Loucy (cell line): ENCODE results near the gene RTN3.

Experiments
- H2AFZ ChIP-seq: fragments of 200-600 bp; sonication (generic); 2 replicates; pipeline ENCODE4 v1.6.0; 2016; ENCODE audit warnings: antibody characterized with exemption, mild to moderate bottlenecking, low read length, moderate library complexity
- H3F3A ChIP-seq: fragments of 200-600 bp; 2 replicates; pipeline ENCODE4 v1.6.0; 2016; ENCODE audit warnings: antibody characterized with exemption, low read depth, mild to moderate bottlenecking
- H3K27me3 ChIP-seq: fragments of 200-600 bp; sonication (generic); 2 replicates; pipeline ENCODE4 v1.6.1; 2014; ENCODE audit warnings: low read length, mild to moderate bottlenecking; ENCODE audit not compliant: insufficient read depth, poor library complexity, severe bottlenecking
- H3K36me3 ChIP-seq: fragments of 200-600 bp; sonication (generic); 2 replicates; pipeline ENCODE4 v1.6.1; 2016; ENCODE audit warnings: low read length; ENCODE audit not compliant: insufficient read depth
- H3K4me1 ChIP-seq: fragments of 200-600 bp; sonication (generic); 2 replicates; pipeline ENCODE4 v1.5.1; 2014; ENCODE audit warnings: low read length, mild to moderate bottlenecking; ENCODE audit not compliant: insufficient read depth, poor library complexity, severe bottlenecking
- H3K4me2 ChIP-seq: fragments of 200-600 bp; sonication (generic); 2 replicates; pipeline ENCODE4 v1.6.0; 2014; ENCODE audit warnings: antibody characterized with exemption, low read length, low read depth, mild to moderate bottlenecking; ENCODE audit not compliant: poor library complexity, severe bottlenecking
- H3K4me3 ChIP-seq: fragments of 200-600 bp; sonication (generic); 2 replicates; pipeline ENCODE4 v1.5.1; 2014; ENCODE audit warnings: low read length, mild to moderate bottlenecking, mixed read lengths; ENCODE audit not compliant: poor library complexity, severe bottlenecking
- H3K79me2 ChIP-seq: fragments of 200-600 bp; sonication (generic); 2 replicates; pipeline ENCODE4 v1.6.1; 2014; ENCODE audit warnings: low read length; ENCODE audit not compliant: insufficient read depth
- H3K9ac ChIP-seq: fragments of 200-600 bp; sonication (generic); 2 replicates; pipeline ENCODE4 v1.6.0; 2014; ENCODE audit warnings: mild to moderate bottlenecking, low read depth, low read length, moderate library complexity; ENCODE audit not compliant: poor library complexity, severe bottlenecking
- H3K9me2 ChIP-seq: fragments of 200-600 bp; sonication (generic); replicated peaks from 2 replicates; pipeline ENCODE4 v1.6.1; 2016; ENCODE audit warnings: low read depth, low read length, mixed read lengths
- H3K9me3 ChIP-seq: fragments of 200-600 bp; sonication (generic); 2 replicates; pipeline ENCODE4 v1.6.1; 2014; ENCODE audit warnings: mild to moderate bottlenecking, antibody characterized with exemption, low read length, low read depth; ENCODE audit not compliant: insufficient read depth
- H4K20me1 ChIP-seq: fragments of 200-600 bp; sonication (generic); 2 replicates; pipeline ENCODE4 v1.6.0; 2014; ENCODE audit warnings: antibody characterized with exemption, low read length, mild to moderate bottlenecking; ENCODE audit not compliant: insufficient read depth, poor library complexity, severe bottlenecking
- EZH2phosphoT487 ChIP-seq: fragments of 200-600 bp; IDR thresholded peaks from 2 replicates; pipeline ENCODE4 v1.6.1; 2018; ENCODE audit warnings: antibody characterized with exemption, mild to moderate bottlenecking, moderate library complexity, borderline replicate concordance
- TF ChIP-seq, protein P1 (sequence below): fragments of 200-600 bp; sonication (generic); conservative IDR thresholded peaks from 2 replicates; pipeline ENCODE4 v1.5.1; 2014; ENCODE audit warnings: mild to moderate bottlenecking, antibody characterized with exemption, low read length

The RTN3 gene

DNA sequence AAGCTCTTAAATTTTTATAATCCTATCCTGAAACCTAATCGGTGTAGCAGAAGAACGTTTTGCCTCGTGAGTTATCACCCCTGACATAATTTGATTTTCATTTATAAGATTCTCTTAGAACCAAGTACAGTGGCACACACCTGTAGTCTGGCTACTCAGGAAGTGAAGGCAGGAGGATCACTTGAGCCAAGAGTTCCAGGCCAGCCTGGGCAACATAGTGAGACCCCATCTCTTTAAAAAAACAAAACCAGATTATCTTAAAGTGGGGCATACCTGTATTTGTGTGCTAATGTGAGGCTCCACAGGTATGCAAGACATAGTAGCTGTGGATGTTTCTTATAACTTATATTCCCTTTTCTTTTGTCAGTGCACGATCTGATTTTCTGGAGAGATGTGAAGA lies 68.3 kb downstream of the RTN3 start:
- Histone ChIP-seq H3F3A (no peaks in the 10 kb centered on the region), H3K9me2 (no peaks in the 10 kb centered on the region), H2AFZ (no peak overlapping the region), H3K27me3 (no peaks in the 10 kb centered on the region), H3K9me3 (no peaks in the 10 kb centered on the region), H3K4me2 (no peak overlapping the region), H3K4me1 (peaks cover 3% of the 10 kb centered on the region), H3K36me3 (peaks cover 52% of the 10 kb centered on the region), H3K4me3 (no peak overlapping the region), H4K20me1 (peaks cover 15% of the 10 kb centered on the region), H3K79me2 (peaks cover 35% of the 10 kb centered on the region; the same call in 1 of the 2 replicates), H3K9ac (no peak overlapping the region)
- TF ChIP-seq, protein P1, sequence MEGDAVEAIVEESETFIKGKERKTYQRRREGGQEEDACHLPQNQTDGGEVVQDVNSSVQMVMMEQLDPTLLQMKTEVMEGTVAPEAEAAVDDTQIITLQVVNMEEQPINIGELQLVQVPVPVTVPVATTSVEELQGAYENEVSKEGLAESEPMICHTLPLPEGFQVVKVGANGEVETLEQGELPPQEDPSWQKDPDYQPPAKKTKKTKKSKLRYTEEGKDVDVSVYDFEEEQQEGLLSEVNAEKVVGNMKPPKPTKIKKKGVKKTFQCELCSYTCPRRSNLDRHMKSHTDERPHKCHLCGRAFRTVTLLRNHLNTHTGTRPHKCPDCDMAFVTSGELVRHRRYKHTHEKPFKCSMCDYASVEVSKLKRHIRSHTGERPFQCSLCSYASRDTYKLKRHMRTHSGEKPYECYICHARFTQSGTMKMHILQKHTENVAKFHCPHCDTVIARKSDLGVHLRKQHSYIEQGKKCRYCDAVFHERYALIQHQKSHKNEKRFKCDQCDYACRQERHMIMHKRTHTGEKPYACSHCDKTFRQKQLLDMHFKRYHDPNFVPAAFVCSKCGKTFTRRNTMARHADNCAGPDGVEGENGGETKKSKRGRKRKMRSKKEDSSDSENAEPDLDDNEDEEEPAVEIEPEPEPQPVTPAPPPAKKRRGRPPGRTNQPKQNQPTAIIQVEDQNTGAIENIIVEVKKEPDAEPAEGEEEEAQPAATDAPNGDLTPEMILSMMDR: no peak
- no peak for TF ChIP-seq EZH2phosphoT487

DNA sequence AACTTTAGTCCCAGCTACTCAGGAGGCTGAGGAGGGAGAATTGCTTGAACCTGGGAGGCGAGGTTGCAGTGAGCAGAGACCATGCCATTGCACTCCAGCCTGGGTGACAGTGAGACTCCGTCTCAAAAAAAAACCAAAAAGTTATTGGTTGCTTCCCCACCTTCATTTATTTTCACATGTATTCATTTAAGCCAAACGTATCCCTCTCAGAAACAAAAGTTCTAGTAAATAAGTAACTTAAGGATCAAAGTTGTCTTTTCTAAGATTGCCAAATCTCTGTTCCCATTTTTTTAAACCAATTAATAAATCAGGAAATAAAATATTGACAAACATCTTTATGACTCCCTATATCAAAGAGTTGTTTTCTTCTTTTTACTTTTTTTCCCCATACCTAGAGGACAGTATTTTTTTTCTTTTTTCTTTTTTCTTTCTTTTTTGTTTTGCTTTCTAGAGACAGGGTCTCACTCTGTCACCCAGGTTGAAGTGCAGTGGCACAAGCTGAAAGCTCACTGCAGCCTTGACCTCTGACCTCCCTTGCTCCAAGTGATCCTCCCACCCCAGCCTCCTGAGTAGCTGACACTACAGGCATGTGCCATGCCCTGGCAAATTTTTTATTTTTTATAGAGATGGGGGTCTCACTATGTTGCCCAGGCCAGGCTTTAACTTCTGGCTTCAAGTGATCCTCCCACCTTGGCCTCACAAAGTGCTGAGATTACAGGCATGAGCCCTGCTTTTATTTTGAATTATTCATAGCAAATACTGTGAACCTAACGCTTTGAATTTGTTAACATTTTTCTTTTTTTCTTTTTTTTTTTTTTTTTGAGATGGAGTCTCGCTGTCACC lies 75.8 kb downstream of the RTN3 start:
- H4K20me1 ChIP-seq: no peaks in the 10 kb centered on the region
- no peaks in the 10 kb centered on the region for H3K9me3 ChIP-seq
- no peaks in the 10 kb centered on the region for H3K9me2 ChIP-seq
- H3F3A ChIP-seq: no peaks in the 10 kb centered on the region
- H3K9ac ChIP-seq: no peak overlapping the region
- no peak overlapping the region for H3K4me2 ChIP-seq
- TF ChIP-seq, protein P1: no peak
- no peak for TF ChIP-seq EZH2phosphoT487
- no peaks in the 10 kb centered on the region for H3K4me1 ChIP-seq
- no peak overlapping the region for H2AFZ ChIP-seq
- peaks cover 71% of the 10 kb centered on the region; the same call in 1 of the 2 replicates for H3K36me3 ChIP-seq
- H3K27me3 ChIP-seq: no peaks in the 10 kb centered on the region
- H3K79me2 ChIP-seq: no peaks in the 10 kb centered on the region
- H3K4me3 ChIP-seq: no peak overlapping the region

DNA sequence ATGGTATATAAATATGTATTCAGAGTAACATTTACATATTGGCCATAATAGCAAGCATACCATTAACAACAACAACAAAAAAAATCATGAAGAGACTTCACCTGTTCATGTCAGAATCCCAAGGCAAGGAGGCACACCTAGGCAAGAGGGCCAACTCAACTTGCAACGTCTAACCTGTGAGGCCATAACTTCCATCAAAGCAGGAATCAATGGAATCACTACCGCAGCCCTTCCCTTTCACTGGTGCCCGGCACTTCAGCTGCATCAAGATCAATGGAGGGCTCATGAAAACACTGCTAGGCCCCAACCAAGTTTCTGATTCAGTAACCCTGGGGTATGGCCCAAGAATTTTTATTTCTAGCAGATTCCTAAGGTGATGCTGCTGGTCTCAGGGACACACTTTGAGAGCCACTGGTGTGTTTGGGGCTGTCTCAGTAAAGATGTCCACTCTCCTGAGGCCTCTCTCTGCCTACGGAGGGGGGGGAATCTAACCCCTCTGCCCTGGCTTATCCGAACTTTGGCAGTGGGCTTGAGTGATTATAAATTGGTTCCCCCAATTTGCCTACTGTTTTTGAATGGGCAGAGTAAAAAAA lies 79.3 kb downstream of the RTN3 start:
- Histone ChIP-seq H3K36me3 (peaks cover 46% of the 10 kb centered on the region; the same call in 1 of the 2 replicates), H3K9me2 (no peaks in the 10 kb centered on the region), H3K4me1 (peaks cover 4% of the 10 kb centered on the region), H3K4me2 (no peak overlapping the region), H3K9me3 (no peaks in the 10 kb centered on the region), H3K27me3 (no peaks in the 10 kb centered on the region), H2AFZ (no peak overlapping the region), H3F3A (no peaks in the 10 kb centered on the region), H3K79me2 (peaks cover 3% of the 10 kb centered on the region; the same call in 1 of the 2 replicates), H3K9ac (no peak overlapping the region), H4K20me1 (peaks cover 10% of the 10 kb centered on the region), H3K4me3 (no peak overlapping the region)
- TF ChIP-seq, protein P1: no peak
- TF ChIP-seq EZH2phosphoT487: no peak
